DOHH2 (cell line): ENCODE data around the gene PTPRZ1.

Experiments
- CTCF ChIP-seq: fragments of 200-600 bp; sonication (generic); IDR thresholded peaks from one replicate; pipeline ENCODE4 v1.5.1; 2014; ENCODE audit warnings: antibody characterized with exemption, mild to moderate bottlenecking, low read depth, low read length; ENCODE audit not compliant: poor library complexity, severe bottlenecking
- EZH2phosphoT487 ChIP-seq: fragments of 200-600 bp; sonication (generic); IDR thresholded peaks from 2 replicates; pipeline ENCODE4 v1.6.1; 2017; ENCODE audit warnings: borderline replicate concordance, mild to moderate bottlenecking, antibody characterized with exemption, low read length, moderate library complexity, mixed read lengths

- TF ChIP-seq CTCF: no peak
- no peak for TF ChIP-seq EZH2phosphoT487
Measured at GRCh38 chr7:121985476-121986030, 112.6 kb downstream of the PTPRZ1 start.
